Activated T-cell treated with anti-CD3 and anti-CD28 coated beads, Interleukin-2, amount 50 U/mL, for 24 hours (primary cell): ENCODE data around the gene DACH2.

Experiments
- DNase-seq: peaks from one replicate; pipeline ENCODE4 v3.0.0-alpha.2; 2020
- H3K27ac Mint-ChIP-seq: 2 replicates; pipeline ENCODE4 v1.8.0; 2020; ENCODE audit warnings: mild to moderate bottlenecking, mixed read lengths
- H3K27me3 Mint-ChIP-seq: 2 replicates; pipeline ENCODE4 v1.8.0; 2020; ENCODE audit warnings: mixed read lengths
- H3K36me3 Mint-ChIP-seq: 2 replicates; pipeline ENCODE4 v1.8.0; 2020; ENCODE audit warnings: low read depth, mixed read lengths
- H3K4me1 Mint-ChIP-seq: 2 replicates; pipeline ENCODE4 v1.8.0; 2020; ENCODE audit warnings: low read depth, mixed read lengths
- H3K4me3 Mint-ChIP-seq: 2 replicates; pipeline ENCODE4 v1.8.0; 2020; ENCODE audit warnings: mild to moderate bottlenecking, moderate library complexity, mixed read lengths
- H3K9me3 Mint-ChIP-seq: 2 replicates; pipeline ENCODE4 v1.8.0; 2020; ENCODE audit warnings: mixed read lengths

Gene DACH2

DNA sequence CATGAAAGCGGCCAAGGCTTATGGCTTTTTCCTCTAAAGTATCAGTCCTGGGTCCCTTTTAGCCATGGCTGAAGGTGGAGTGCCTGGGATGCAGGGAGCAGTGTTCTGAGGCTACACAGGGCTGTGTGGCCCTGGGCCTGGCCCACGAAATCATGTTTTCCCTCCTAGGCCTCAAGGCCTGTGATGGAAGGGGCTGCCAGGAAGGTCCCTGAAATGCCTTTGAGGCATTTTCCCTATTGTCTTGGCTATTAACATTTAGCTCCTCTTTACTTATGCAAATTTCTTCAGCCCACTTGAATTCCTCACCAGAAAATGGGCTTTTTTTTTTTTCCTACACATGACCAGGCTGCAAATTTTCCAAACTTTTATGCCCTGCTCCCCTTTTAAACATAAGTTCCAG lies 657.0 kb downstream of the DACH2 start:
- Mint-ChIP-seq H3K36me3 (no peaks in the 10 kb centered on the region), H3K27me3 (no peaks in the 10 kb centered on the region), H3K4me1 (no peaks in the 10 kb centered on the region), H3K27ac (no peak overlapping the region), H3K4me3 (no peak overlapping the region), H3K9me3 (peaks cover 7% of the 10 kb centered on the region)
- DNase-seq, result no peak

DNA sequence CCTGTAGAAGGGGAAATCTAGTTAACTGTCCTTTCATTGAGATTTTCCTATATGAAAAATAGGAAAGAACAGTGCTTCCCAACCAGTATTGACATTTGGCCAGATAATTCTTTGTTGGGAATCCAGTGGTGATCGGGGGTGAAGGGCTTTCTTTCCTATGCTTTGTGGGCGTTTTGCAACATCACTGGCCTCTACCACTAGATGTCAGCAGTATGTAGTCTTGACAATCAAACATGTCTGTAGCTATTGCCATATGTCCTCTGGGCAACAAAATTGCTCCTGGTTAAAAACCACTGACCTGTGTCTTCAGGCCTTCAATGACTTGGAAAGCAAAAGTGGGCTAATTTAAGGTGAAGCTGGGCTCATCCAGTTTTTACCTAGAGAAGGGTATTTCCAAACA lies 658.5 kb downstream of the DACH2 start:
- Mint-ChIP-seq H3K4me1 (no peaks in the 10 kb centered on the region), H3K4me3 (no peak overlapping the region), H3K27ac (no peak overlapping the region), H3K27me3 (no peaks in the 10 kb centered on the region), H3K36me3 (no peaks in the 10 kb centered on the region), H3K9me3 (peaks cover 7% of the 10 kb centered on the region)
- no peak for DNase-seq

DNA sequence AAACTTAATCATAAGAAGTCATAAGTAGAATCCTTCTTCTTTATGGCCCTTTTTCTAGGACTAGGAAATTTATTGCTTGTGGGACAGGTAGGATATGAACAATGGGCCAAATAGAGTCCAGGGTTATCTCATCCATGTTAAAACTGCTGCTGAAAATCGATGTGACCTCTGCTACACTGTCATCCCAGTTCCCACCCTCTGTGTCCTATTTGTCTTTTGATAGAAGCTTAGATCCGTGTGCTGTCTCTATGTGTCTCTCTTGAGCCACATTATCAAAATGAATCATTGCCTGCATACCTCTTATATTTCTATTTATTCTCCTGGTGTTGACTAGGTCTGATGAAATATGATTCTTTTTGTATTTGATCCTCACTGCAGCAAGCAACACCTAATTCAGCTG lies 661.4 kb downstream of the DACH2 start:
- Mint-ChIP-seq H3K36me3 (no peaks in the 10 kb centered on the region), H3K27me3 (peaks cover 7% of the 10 kb centered on the region), H3K4me3 (no peak overlapping the region), H3K4me1 (no peaks in the 10 kb centered on the region), H3K9me3 (peaks cover 7% of the 10 kb centered on the region), H3K27ac (no peak overlapping the region)
- DNase-seq, result no peak

DNA sequence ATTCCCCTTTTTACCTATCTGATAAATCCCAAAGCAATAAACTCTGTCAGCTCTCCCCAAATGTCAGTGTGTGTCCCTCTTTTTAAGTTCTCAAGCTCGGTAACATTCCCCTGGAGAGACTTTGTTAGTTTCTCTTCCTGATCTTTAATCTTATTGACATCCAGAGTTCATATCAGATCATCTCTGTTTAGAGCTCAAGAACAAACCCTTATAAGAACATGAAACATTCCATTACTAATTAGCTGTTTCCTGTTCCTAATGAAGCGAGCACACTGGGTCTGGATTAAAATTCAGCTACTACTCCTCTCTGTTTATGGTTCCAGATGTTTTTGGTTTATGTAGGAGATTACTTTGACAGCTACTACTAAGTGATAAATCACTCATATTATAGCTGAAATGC lies 681.5 kb downstream of the DACH2 start:
- H3K36me3 Mint-ChIP-seq, result no peaks in the 10 kb centered on the region
- no peak overlapping the region for H3K4me3 Mint-ChIP-seq
- H3K27ac Mint-ChIP-seq, result no peak overlapping the region
- H3K9me3 Mint-ChIP-seq, result peaks cover 3% of the 10 kb centered on the region
- peaks cover 7% of the 10 kb centered on the region for H3K27me3 Mint-ChIP-seq
- no peaks in the 10 kb centered on the region for H3K4me1 Mint-ChIP-seq
- DNase-seq, result no peak

DNA sequence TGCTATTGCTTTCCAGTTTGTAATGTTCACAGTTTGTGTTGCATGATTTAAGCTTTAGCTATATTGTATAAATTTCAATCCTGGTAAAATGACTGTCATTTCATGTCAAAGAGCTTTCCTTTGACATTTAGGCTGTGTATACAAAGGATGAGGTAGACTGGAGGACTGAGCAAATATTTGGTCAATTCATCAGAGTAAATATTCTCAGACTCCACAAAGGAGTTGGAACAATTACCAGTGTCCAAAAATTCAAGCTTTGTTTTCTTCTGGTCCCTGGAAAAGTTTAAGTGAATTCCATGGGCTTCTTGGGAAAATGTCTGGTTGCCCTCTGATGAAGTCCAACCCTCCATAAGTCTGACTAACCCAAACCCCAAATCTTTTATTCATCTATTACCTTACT lies 682.4 kb downstream of the DACH2 start:
- H3K4me1 Mint-ChIP-seq, result no peaks in the 10 kb centered on the region
- no peak for DNase-seq

DNA sequence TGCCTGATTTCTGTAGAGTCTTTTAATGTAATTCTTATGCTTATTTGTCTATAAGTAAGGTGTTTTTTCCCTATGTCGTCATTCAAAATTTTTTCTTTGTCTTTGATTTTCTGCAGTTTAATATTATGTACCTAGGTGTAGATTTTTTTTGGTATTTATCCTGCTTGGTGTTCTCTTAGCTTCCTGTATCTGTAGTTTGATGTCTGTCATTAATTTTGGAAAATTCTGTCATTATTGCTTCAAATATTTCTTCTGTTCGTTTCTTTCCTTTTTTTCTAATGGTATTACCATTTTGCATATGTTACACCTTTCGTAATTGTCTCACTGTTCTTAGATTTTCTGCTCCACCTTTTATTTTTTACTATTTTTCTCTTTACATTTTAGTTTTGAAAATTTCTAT lies 696.9 kb downstream of the DACH2 start:
- no peaks in the 10 kb centered on the region for H3K9me3 Mint-ChIP-seq
- H3K4me1 Mint-ChIP-seq, result no peaks in the 10 kb centered on the region

More for the DNA sequence above, 682.4 kb downstream of the DACH2 start:
- no peak overlapping the region for H3K4me3 Mint-ChIP-seq
- H3K9me3 Mint-ChIP-seq, result peaks cover 3% of the 10 kb centered on the region
- H3K27ac Mint-ChIP-seq, result no peak overlapping the region
- H3K36me3 Mint-ChIP-seq, result no peaks in the 10 kb centered on the region
- peaks cover 7% of the 10 kb centered on the region for H3K27me3 Mint-ChIP-seq

More for the DNA sequence above, 696.9 kb downstream of the DACH2 start:
- peaks cover under 1% of the 10 kb centered on the region for H3K27me3 Mint-ChIP-seq
- H3K36me3 Mint-ChIP-seq, result no peaks in the 10 kb centered on the region
- no peak overlapping the region for H3K27ac Mint-ChIP-seq
- H3K4me3 Mint-ChIP-seq, result no peak overlapping the region
- DNase-seq, result no peak
